ENCODE measurements around the gene PBX1. TPM values are rescaled to one million over a fixed set of nuclear protein-coding genes. Genes with fewer than 3 reads are reported as not detected.

PBX1 gene
- total and polyA plus RNA-seq, 10 of the 15 experiments (the other 5 are each of a cell fraction or from before 2014, with no cell fraction given), result 0.05 to 0.28 (median 0.11) TPM; not detected in 5

DNA sequence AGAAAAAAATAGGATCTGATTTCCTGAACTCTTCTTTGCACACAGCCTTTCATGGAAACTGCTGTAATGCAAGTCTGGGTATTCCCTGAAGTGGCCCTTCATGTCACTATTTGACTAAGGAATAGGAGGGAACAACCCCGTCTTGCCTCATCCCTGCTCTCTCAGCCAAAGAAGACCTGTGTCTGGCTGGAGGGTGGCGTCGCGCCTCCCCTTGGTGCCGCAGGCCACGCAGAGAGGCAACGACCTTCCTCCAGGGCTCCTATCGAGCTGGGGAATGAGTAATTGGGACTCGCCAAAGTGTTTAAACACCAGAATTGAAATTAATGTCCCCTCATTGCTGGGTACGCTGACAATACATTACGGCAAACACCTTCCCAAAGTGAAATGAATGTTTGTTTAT lies 129.8 kb downstream of the PBX1 start:
- no peaks in the 10 kb centered on the region for H3K79me2 ChIP-seq (ENCODE audit: control insufficient read depth, insufficient read depth, low read length)
- no peaks in the 10 kb centered on the region for H3K4me1 ChIP-seq (ENCODE audit: control insufficient read depth, insufficient read depth, low read length)
- H3K36me3 ChIP-seq (ENCODE audit: control insufficient read depth in 2 of 2, insufficient read depth in 2 of 2, low read length in 1 of 2), result no peaks in the 10 kb centered on the region
- intact Hi-C loops (cut with micrococcal nuclease; ENCODE audit: unreplicated experiment) (no loop called here), in situ Hi-C loops (cut with MboI) (no loop called here)
- H3K9ac ChIP-seq (ENCODE audit: control insufficient read depth, insufficient read depth, low read length), result no peak overlapping the region
- FAIRE-seq, result no peak
- POLR2A ChIA-PET, result no interaction called here
- no peak for TF ChIP-seq BCL11A (IDR thresholded peaks at IDR 0.05; ENCODE audit: low read depth, low read length)
- TF ChIP-seq ATF7 (IDR thresholded peaks at IDR 0.05; ENCODE audit: low read depth), result no peak
- TF ChIP-seq, protein P1, sequence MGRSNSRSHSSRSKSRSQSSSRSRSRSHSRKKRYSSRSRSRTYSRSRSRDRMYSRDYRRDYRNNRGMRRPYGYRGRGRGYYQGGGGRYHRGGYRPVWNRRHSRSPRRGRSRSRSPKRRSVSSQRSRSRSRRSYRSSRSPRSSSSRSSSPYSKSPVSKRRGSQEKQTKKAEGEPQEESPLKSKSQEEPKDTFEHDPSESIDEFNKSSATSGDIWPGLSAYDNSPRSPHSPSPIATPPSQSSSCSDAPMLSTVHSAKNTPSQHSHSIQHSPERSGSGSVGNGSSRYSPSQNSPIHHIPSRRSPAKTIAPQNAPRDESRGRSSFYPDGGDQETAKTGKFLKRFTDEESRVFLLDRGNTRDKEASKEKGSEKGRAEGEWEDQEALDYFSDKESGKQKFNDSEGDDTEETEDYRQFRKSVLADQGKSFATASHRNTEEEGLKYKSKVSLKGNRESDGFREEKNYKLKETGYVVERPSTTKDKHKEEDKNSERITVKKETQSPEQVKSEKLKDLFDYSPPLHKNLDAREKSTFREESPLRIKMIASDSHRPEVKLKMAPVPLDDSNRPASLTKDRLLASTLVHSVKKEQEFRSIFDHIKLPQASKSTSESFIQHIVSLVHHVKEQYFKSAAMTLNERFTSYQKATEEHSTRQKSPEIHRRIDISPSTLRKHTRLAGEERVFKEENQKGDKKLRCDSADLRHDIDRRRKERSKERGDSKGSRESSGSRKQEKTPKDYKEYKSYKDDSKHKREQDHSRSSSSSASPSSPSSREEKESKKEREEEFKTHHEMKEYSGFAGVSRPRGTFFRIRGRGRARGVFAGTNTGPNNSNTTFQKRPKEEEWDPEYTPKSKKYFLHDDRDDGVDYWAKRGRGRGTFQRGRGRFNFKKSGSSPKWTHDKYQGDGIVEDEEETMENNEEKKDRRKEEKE (IDR thresholded peaks at IDR 0.05), result no peak
- no peak for TF ChIP-seq MEF2A (IDR thresholded peaks at IDR 0.05; ENCODE audit: insufficient read depth, low read depth, low read length)
- TF ChIP-seq, protein P2, sequence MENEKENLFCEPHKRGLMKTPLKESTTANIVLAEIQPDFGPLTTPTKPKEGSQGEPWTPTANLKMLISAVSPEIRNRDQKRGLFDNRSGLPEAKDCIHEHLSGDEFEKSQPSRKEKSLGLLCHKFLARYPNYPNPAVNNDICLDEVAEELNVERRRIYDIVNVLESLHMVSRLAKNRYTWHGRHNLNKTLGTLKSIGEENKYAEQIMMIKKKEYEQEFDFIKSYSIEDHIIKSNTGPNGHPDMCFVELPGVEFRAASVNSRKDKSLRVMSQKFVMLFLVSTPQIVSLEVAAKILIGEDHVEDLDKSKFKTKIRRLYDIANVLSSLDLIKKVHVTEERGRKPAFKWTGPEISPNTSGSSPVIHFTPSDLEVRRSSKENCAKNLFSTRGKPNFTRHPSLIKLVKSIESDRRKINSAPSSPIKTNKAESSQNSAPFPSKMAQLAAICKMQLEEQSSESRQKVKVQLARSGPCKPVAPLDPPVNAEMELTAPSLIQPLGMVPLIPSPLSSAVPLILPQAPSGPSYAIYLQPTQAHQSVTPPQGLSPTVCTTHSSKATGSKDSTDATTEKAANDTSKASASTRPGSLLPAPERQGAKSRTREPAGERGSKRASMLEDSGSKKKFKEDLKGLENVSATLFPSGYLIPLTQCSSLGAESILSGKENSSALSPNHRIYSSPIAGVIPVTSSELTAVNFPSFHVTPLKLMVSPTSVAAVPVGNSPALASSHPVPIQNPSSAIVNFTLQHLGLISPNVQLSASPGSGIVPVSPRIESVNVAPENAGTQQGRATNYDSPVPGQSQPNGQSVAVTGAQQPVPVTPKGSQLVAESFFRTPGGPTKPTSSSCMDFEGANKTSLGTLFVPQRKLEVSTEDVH (IDR thresholded peaks at IDR 0.05; ENCODE audit: low read depth, partially characterized antibody), result no peak
- TF ChIP-seq USF1 (IDR thresholded peaks at IDR 0.05; ENCODE audit: borderline replicate concordance, extremely low read length, insufficient read depth, low read depth, low read length), result no peak
- TF ChIP-seq, protein P3, sequence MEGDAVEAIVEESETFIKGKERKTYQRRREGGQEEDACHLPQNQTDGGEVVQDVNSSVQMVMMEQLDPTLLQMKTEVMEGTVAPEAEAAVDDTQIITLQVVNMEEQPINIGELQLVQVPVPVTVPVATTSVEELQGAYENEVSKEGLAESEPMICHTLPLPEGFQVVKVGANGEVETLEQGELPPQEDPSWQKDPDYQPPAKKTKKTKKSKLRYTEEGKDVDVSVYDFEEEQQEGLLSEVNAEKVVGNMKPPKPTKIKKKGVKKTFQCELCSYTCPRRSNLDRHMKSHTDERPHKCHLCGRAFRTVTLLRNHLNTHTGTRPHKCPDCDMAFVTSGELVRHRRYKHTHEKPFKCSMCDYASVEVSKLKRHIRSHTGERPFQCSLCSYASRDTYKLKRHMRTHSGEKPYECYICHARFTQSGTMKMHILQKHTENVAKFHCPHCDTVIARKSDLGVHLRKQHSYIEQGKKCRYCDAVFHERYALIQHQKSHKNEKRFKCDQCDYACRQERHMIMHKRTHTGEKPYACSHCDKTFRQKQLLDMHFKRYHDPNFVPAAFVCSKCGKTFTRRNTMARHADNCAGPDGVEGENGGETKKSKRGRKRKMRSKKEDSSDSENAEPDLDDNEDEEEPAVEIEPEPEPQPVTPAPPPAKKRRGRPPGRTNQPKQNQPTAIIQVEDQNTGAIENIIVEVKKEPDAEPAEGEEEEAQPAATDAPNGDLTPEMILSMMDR (IDR thresholded peaks at IDR 0.05 in 2 of 3, conservative IDR thresholded peaks at IDR 0.05 in 1 of 3; ENCODE audit: control insufficient read depth in 2 of 3, extremely low read depth in 1 of 3, insufficient read depth in 1 of 3, low read depth in 3 of 3, low read length in 3 of 3), result no peak
- no peak for TF ChIP-seq TARDBP (IDR thresholded peaks at IDR 0.05; ENCODE audit: borderline replicate concordance)
- H3K9me3 ChIP-seq (replicated peaks; ENCODE audit: control insufficient read depth, insufficient read depth, low read length), result no peaks in the 10 kb centered on the region
- SMC1A ChIA-PET (ENCODE audit: uncharacterized antibody, unreplicated experiment), result no interaction called here
- no peak for ATAC-seq
- WGBS (ENCODE audit: insufficient coverage, insufficient replicate concordance, low lambda C conversion rate, missing lambda C conversion rate), result 62% methylated on average over 11 of the region's 11 CpGs
- no peak overlapping the region for H3K27ac ChIP-seq (ENCODE audit: control insufficient read depth, insufficient read depth)
- H3K4me3 ChIP-seq, result no peak overlapping the region
- no TSS peak for BruUV-seq (replicated peaks)
- RAD21 ChIA-PET (ENCODE audit: unreplicated experiment), result no interaction called here
- H3K27me3 ChIP-seq (replicated peaks in 1 of 2; ENCODE audit: control insufficient read depth in 2 of 2, insufficient read depth in 2 of 2, low read length in 1 of 2), result no peaks in the 10 kb centered on the region
- no peak overlapping the region for H2AFZ ChIP-seq (ENCODE audit: control insufficient read depth, low read depth, low read length)
- CTCF ChIA-PET, result no interaction called here
- H4K20me1 ChIP-seq (ENCODE audit: control insufficient read depth, insufficient read depth), result no peaks in the 10 kb centered on the region
- DNase-seq (ENCODE audit: low read depth, low spot score), result no peak
- H3K4me2 ChIP-seq (ENCODE audit: control insufficient read depth, insufficient read depth), result no peak overlapping the region
